ENCODE measurements around the gene RAB4B. TPM values are rescaled to one million over a fixed set of nuclear protein-coding genes. Genes with fewer than 3 reads are reported as not detected.

The RAB4B gene
- total and polyA plus RNA-seq, 2 donors (not counting 1 experiment from before 2014, with no cell fraction given): 108 to 141 TPM

- no peaks in the 10 kb centered on the region for H3K9me3 ChIP-seq (ENCODE audit: control extremely low read depth in 1 of 3, control insufficient read depth in 2 of 3, insufficient read depth in 1 of 3, low read length in 2 of 3)
- peak within 1 kb of the TSS; percentile 95 for H3K27ac Mint-ChIP-seq
- ATAC-seq (ENCODE audit: low read depth) (peak; percentile 88), DNase-seq (peak; percentile 100)
- peaks cover 29 to 54% of the 10 kb centered on the region in 2 donors for H3K4me1 ChIP-seq (ENCODE audit: control insufficient read depth in 2 of 2, insufficient read depth in 2 of 2, low read length in 2 of 2)
- H4K20me1 ChIP-seq (ENCODE audit: control insufficient read depth, insufficient read depth, low read length, poor library complexity, severe bottlenecking): peaks cover 18% of the 10 kb centered on the region
- intact Hi-C loops (cut with micrococcal nuclease): loop anchor here (1.0 to 5.0 kb wide), 8 partner anchors 27 to 512 kb away; partner anchors contain the start of genes COQ8B, HNRNPUL1 and NUMBL
- H3K79me2 ChIP-seq (ENCODE audit: control insufficient read depth, insufficient read depth, low read length): peaks cover 53% of the 10 kb centered on the region
- no peaks in the 10 kb centered on the region for H3K27me3 ChIP-seq (replicated peaks in 1 of 4; ENCODE audit: control extremely low read depth in 1 of 4, control insufficient read depth in 3 of 4, insufficient read depth in 4 of 4, low read length in 3 of 4)
- H3K4me3 ChIP-seq (ENCODE audit: control extremely low read depth in 1 of 5, extremely low read depth in 1 of 5, insufficient read depth in 1 of 5, low read depth in 2 of 5, low read length in 4 of 5): peak within 1 kb of the TSS; percentile 86 to 98 (median 89)
- CTCF ChIA-PET: interaction anchor here (1.0 to 2.8 kb wide), 8 partner anchors 27 to 88 kb away, joined by 3 to 29 read pairs (median 9); partner anchors contain the start of genes COQ8B, EGLN2, ITPKC and RAB4B
- H3K9me3 Mint-ChIP-seq (ENCODE audit: insufficient read depth): no peaks in the 10 kb centered on the region
- H3K27me3 Mint-ChIP-seq: no peaks in the 10 kb centered on the region
- peaks cover 41% of the 10 kb centered on the region for H3K4me1 Mint-ChIP-seq
- TF ChIP-seq CTCF (IDR thresholded peaks at IDR 0.05): no peak
- TF ChIP-seq EZH2 (IDR thresholded peaks at IDR 0.05; ENCODE audit: borderline replicate concordance, insufficient read depth, low read depth, low read length, poor library complexity, severe bottlenecking): no peak
- peak within 1 kb of the TSS; percentile 89 for H2AFZ ChIP-seq (ENCODE audit: insufficient read depth, low read depth, low read length, poor library complexity, severe bottlenecking)
- WGBS (ENCODE audit: insufficient coverage): under 1% methylated on average over 40 of the region's 43 CpGs
- H3K27ac ChIP-seq (ENCODE audit: low read length in 2 of 2): peak within 1 kb of the TSS; percentile 94 to 97
- POLR2A ChIA-PET: interaction anchor here (0.6 to 4.7 kb wide), 11 partner anchors 27 to 592 kb away, joined by 3 to 99 read pairs (median 7); partner anchors contain the start of genes COQ8B, EGLN2, ITPKC and MIA
- peaks cover 4 to 9% of the 10 kb centered on the region in 2 experiments for H3K36me3 ChIP-seq (replicated peaks in 1 of 2; ENCODE audit: control extremely low read depth in 1 of 2, control insufficient read depth in 1 of 2, extremely low read depth in 1 of 2, insufficient read depth in 2 of 2, low read length in 1 of 2)
- peak within 1 kb of the TSS; percentile 96 for H3K9ac ChIP-seq (ENCODE audit: low read length)
- peak within 1 kb of the TSS; percentile 93 for H3K4me3 Mint-ChIP-seq
- peak within 1 kb of the TSS; percentile 83 for H3K4me2 ChIP-seq (replicated peaks; ENCODE audit: low read depth, low read length, poor library complexity, severe bottlenecking)
Measured at GRCh38 chr19:40750058-40750873, 27.8 kb upstream of the RAB4B start, which contains the start of gene ACTMAP. Gene ACTMAP (minus strand): TSS chr19:40750477. CDS start chr19:40749803, 674 bp downstream.

All from B cell (primary cell).